HCT116 (cell line): ENCODE results near the gene EDEM1. TPM values are rescaled to one million over a fixed set of nuclear protein-coding genes. Genes with fewer than 3 reads are reported as not detected.

Source experiments
- ATAC-seq: fragments of 200-7000 bp; cut with Tn5 transposase; 2 replicates; pipeline ENCODE4 v1.9.1; 2020; ENCODE audit warnings: mild to moderate bottlenecking, moderate library complexity
- BruUV-seq: library from RNA; stranded (reverse); fragments of 400-500 nt; replicated peaks from 2 replicates; lab custom pipeline; 2021; lab: Mats Ljungman, UMichigan
- CTCF ChIA-PET: fragments of 300-600 bp; sonication (Branson Sonifier 250); formaldehyde crosslinking; loops from one replicate; lab custom pipeline; 2021; ENCODE audit warnings: antibody characterized with exemption; lab: Charles Lee
- POLR2A ChIA-PET: fragments of 300-600, 350-600 bp; sonication (Branson Sonifier 250); formaldehyde crosslinking; loops from one replicate; lab custom pipeline; 2021; ENCODE audit warnings: antibody characterized with exemption; lab: Charles Lee
- RAD21 ChIA-PET, 2 experiments: fragments of 300-600 bp; sonication (Branson Sonifier 250); formaldehyde crosslinking; loops; one replicate each; lab custom pipeline; 2023; ENCODE audit warnings: low total read pairs in 2 of 2; ENCODE audit not compliant: uncharacterized antibody in 2 of 2, unreplicated experiment in 2 of 2, low non-redundant PET in 1 of 2; lab: Charles Lee
- DNase-seq: peaks from one replicate; pipeline ENCODE4 v3.0.0-alpha.2; 2010; ENCODE audit warnings: low read depth, low spot score
- H2AFZ ChIP-seq: fragments of 200-600 bp; shearing (Covaris generic), sonication (generic); 2 replicates; pipeline ENCODE4 v1.6.1; 2017; ENCODE audit warnings: low read depth, mixed run types, mixed read lengths, antibody characterized with exemption, low read length; ENCODE audit not compliant: poor library complexity, severe bottlenecking
- H3K27ac ChIP-seq: 2 replicates; pipeline ENCODE4 v1.5.1; 2012; ENCODE audit warnings: low read depth, low read length
- H3K27me3 ChIP-seq: fragments of 200-600 bp; sonication (generic); 2 replicates; pipeline ENCODE4 v1.6.1; 2016; ENCODE audit warnings: mixed run types, low read length, mixed read lengths; ENCODE audit not compliant: insufficient read depth
- H3K36me3 ChIP-seq, 2 experiments: fragments of 200-500 bp in 1 of 2; fragments of 200-600 bp in 1 of 2; sonication (Bioruptor generic) in 1 of 2; sonication (generic) in 1 of 2; 2 replicates each; pipeline versions ENCODE4 v1.5.1 to v1.6.1; 2014 to 2016; ENCODE audit warnings: low read length in 2 of 2, inconsistent platforms in 1 of 2, mixed read lengths in 1 of 2, mixed run types in 1 of 2; ENCODE audit not compliant: insufficient read depth in 2 of 2, control insufficient read depth in 1 of 2
- H3K4me1 ChIP-seq, 2 experiments: fragments of 200-600 bp in 1 of 2; sonication (generic) in 1 of 2; 2 replicates each; pipeline versions ENCODE4 v1.5.1 to v1.6.1; 2012 to 2017; ENCODE audit warnings: low read length in 2 of 2, inconsistent platforms in 1 of 2, mild to moderate bottlenecking in 1 of 2, mixed read lengths in 1 of 2, mixed run types in 1 of 2, moderate library complexity in 1 of 2; ENCODE audit not compliant: insufficient read depth in 2 of 2, control insufficient read depth in 1 of 2
- H3K4me2 ChIP-seq: fragments of 200-600 bp; sonication (generic); 2 replicates; pipeline ENCODE4 v1.6.1; 2017; ENCODE audit warnings: mixed run types, low read length, mixed read lengths
- H3K4me3 ChIP-seq, 2 experiments: fragments of 200-600 bp in 1 of 2; sonication (generic) in 1 of 2; replicated peaks in 1 of 2; 2 replicates each; pipeline ENCODE4 v1.5.1; 2011 to 2016; ENCODE audit warnings: low read length in 2 of 2, control low read depth in 1 of 2, low read depth in 1 of 2, mild to moderate bottlenecking in 1 of 2, mixed read lengths in 1 of 2, mixed run types in 1 of 2
- H3K79me2 ChIP-seq: fragments of 200-600 bp; sonication (generic); 2 replicates; pipeline ENCODE4 v1.6.1; 2017; ENCODE audit warnings: mild to moderate bottlenecking, mixed run types, low read length, moderate library complexity, mixed read lengths; ENCODE audit not compliant: insufficient read depth
- H3K9ac ChIP-seq: fragments of 200-600 bp; sonication (generic); 2 replicates; pipeline ENCODE4 v1.6.1; 2016; ENCODE audit warnings: low read length, mixed read lengths
- H3K9me2 ChIP-seq: fragments of 200-600 bp; sonication (generic), shearing (Covaris generic); 2 replicates; pipeline ENCODE4 v1.6.1; 2017; ENCODE audit warnings: mixed run types, mild to moderate bottlenecking, moderate library complexity; ENCODE audit not compliant: insufficient read depth
- H3K9me3 ChIP-seq, 2 experiments: fragments of 200-500 bp in 1 of 2; fragments of 200-600 bp in 1 of 2; sonication (Bioruptor generic) in 1 of 2; sonication (generic) in 1 of 2; 2 replicates each; pipeline ENCODE4 v1.6.1; 2014 to 2017; ENCODE audit warnings: low read length in 2 of 2, mixed read lengths in 2 of 2, inconsistent platforms in 1 of 2, low read depth in 1 of 2, mild to moderate bottlenecking in 1 of 2, mixed run types in 1 of 2, moderate library complexity in 1 of 2; ENCODE audit not compliant: control insufficient read depth in 1 of 2, insufficient read depth in 1 of 2
- H4K20me1 ChIP-seq: fragments of 200-600 bp; sonication (generic), shearing (Covaris generic); 2 replicates; pipeline ENCODE4 v1.6.1; 2017; ENCODE audit warnings: mixed run types, mild to moderate bottlenecking, moderate library complexity; ENCODE audit not compliant: insufficient read depth
- CBX3 ChIP-seq: IDR thresholded peaks from 2 replicates; pipeline ENCODE4 v1.6.1; 2012; ENCODE audit warnings: low read depth
- CEBPB ChIP-seq: IDR thresholded peaks from 2 replicates; pipeline ENCODE4 v1.6.1; 2012; ENCODE audit warnings: low read depth
- EGR1 ChIP-seq: IDR thresholded peaks from 2 replicates; pipeline ENCODE4 v1.6.1; 2012; ENCODE audit warnings: low read depth
- ELF1 ChIP-seq: IDR thresholded peaks from 2 replicates; pipeline ENCODE4 v1.6.1; 2012; ENCODE audit warnings: low read depth, borderline replicate concordance
- EZH2 ChIP-seq: fragments of 200-600 bp; sonication (generic); IDR thresholded peaks from 2 replicates; pipeline ENCODE4 v1.6.1; 2017; ENCODE audit warnings: antibody characterized with exemption, mixed run types
- EZH2phosphoT487 ChIP-seq: fragments of 200-600 bp; IDR thresholded peaks from 2 replicates; pipeline ENCODE4 v1.6.1; 2018; ENCODE audit warnings: antibody characterized with exemption, borderline replicate concordance
- FOSL1 ChIP-seq: IDR thresholded peaks from 2 replicates; pipeline ENCODE4 v1.6.1; 2012; ENCODE audit warnings: low read depth
- JUND ChIP-seq: IDR thresholded peaks from 2 replicates; pipeline ENCODE4 v1.6.1; 2012
- MAX ChIP-seq: IDR thresholded peaks from 2 replicates; pipeline ENCODE4 v1.6.1; 2012
- POLR2A ChIP-seq: IDR thresholded peaks from 2 replicates; pipeline ENCODE4 v1.7.0; 2011; ENCODE audit warnings: borderline replicate concordance; ENCODE audit not compliant: insufficient read depth, insufficient read length; ENCODE audit errors: extremely low read depth
- POLR2AphosphoS5 ChIP-seq: IDR thresholded peaks from 2 replicates; pipeline ENCODE4 v1.6.1; 2011; ENCODE audit warnings: mild to moderate bottlenecking, low read depth, low read length, moderate library complexity
- RAD21 ChIP-seq: IDR thresholded peaks from 2 replicates; pipeline ENCODE4 v1.6.1; 2012; ENCODE audit warnings: low read depth, mild to moderate bottlenecking
- SIN3A ChIP-seq: IDR thresholded peaks from 2 replicates; pipeline ENCODE4 v1.6.1; 2012; ENCODE audit warnings: low read depth
- SP1 ChIP-seq: IDR thresholded peaks from 2 replicates; pipeline ENCODE4 v1.6.1; 2012; ENCODE audit warnings: low read depth
- SRF ChIP-seq: IDR thresholded peaks from 2 replicates; pipeline ENCODE4 v1.6.1; 2012; ENCODE audit warnings: low read depth
- TCF7L2 ChIP-seq: IDR thresholded peaks from 2 replicates; pipeline ENCODE4 v1.7.0; 2011; ENCODE audit warnings: borderline replicate concordance, inconsistent platforms; ENCODE audit not compliant: insufficient read depth, insufficient read length; ENCODE audit errors: extremely low read depth
- YY1 ChIP-seq: IDR thresholded peaks from 2 replicates; pipeline ENCODE4 v1.6.1; 2011; ENCODE audit warnings: low read length, low read depth, moderate library complexity, mild to moderate bottlenecking; ENCODE audit not compliant: insufficient replicate concordance; ENCODE audit errors: extremely low read depth
- ZFX ChIP-seq: fragments of 450-650 bp; IDR thresholded peaks from 2 replicates; pipeline ENCODE4 v1.6.1; 2017
- ZNF274 ChIP-seq: fragments of 200-500 bp; sonication (Bioruptor generic); IDR thresholded peaks from 2 replicates; pipeline ENCODE4 v1.6.1; 2014; ENCODE audit warnings: mild to moderate bottlenecking, low read depth, low read length, inconsistent platforms
- intact Hi-C: fragments of 100-400 bp; cut with micrococcal nuclease; formaldehyde crosslinking; loops from 2 replicates; pipeline ENCODE4 v1.10.0; 2022
- total RNA-seq: library from RNA; stranded (reverse); gene quantifications from one replicate; pipeline ENCODE4 v1.2.1, GENCODE V29; 2021; ENCODE audit not compliant: unreplicated experiment
- TF ChIP-seq, protein P1 (sequence below): IDR thresholded peaks from 2 replicates; pipeline ENCODE4 v1.6.1; 2012
- TF ChIP-seq, protein P2 (sequence below): IDR thresholded peaks from 2 replicates; pipeline ENCODE4 v1.6.1; 2012; ENCODE audit warnings: low read depth
- TF ChIP-seq, protein P3 (sequence below): IDR thresholded peaks from 2 replicates; pipeline ENCODE4 v1.6.1; 2011; ENCODE audit warnings: mild to moderate bottlenecking, low read length, moderate library complexity; ENCODE audit not compliant: insufficient replicate concordance; ENCODE audit errors: extremely low read depth

Gene EDEM1
- total RNA-seq, 1 experiment from 2014 or later = 23.7 TPM

GRCh38 chr3:5194801-5195509 lies 7.4 kb downstream of the EDEM1 start:
- CTCF ChIA-PET = no interaction called here
- H3K4me3 ChIP-seq = peak overlapping the region in 1 of 2 experiments; percentile 38; a peak in 2 of 4 replicates
- BruUV-seq = no TSS peak
- TF ChIP-seq FOSL1 = peak; percentile 90
- no peak for TF ChIP-seq ZFX
- peak; percentile 98 for TF ChIP-seq CEBPB
- TF ChIP-seq, protein P1, sequence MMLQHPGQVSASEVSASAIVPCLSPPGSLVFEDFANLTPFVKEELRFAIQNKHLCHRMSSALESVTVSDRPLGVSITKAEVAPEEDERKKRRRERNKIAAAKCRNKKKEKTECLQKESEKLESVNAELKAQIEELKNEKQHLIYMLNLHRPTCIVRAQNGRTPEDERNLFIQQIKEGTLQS = no peak; the same call in 1 of the 2 replicates
- no peak for TF ChIP-seq EZH2
- peak; percentile 51; the same call in 1 of the 2 replicates for TF ChIP-seq EGR1
- peak; percentile 77 for TF ChIP-seq SIN3A
- TF ChIP-seq, protein P2, sequence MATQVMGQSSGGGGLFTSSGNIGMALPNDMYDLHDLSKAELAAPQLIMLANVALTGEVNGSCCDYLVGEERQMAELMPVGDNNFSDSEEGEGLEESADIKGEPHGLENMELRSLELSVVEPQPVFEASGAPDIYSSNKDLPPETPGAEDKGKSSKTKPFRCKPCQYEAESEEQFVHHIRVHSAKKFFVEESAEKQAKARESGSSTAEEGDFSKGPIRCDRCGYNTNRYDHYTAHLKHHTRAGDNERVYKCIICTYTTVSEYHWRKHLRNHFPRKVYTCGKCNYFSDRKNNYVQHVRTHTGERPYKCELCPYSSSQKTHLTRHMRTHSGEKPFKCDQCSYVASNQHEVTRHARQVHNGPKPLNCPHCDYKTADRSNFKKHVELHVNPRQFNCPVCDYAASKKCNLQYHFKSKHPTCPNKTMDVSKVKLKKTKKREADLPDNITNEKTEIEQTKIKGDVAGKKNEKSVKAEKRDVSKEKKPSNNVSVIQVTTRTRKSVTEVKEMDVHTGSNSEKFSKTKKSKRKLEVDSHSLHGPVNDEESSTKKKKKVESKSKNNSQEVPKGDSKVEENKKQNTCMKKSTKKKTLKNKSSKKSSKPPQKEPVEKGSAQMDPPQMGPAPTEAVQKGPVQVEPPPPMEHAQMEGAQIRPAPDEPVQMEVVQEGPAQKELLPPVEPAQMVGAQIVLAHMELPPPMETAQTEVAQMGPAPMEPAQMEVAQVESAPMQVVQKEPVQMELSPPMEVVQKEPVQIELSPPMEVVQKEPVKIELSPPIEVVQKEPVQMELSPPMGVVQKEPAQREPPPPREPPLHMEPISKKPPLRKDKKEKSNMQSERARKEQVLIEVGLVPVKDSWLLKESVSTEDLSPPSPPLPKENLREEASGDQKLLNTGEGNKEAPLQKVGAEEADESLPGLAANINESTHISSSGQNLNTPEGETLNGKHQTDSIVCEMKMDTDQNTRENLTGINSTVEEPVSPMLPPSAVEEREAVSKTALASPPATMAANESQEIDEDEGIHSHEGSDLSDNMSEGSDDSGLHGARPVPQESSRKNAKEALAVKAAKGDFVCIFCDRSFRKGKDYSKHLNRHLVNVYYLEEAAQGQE = no peak
- TF ChIP-seq MAX = peak; percentile 46; the same call in 1 of the 2 replicates
- TF ChIP-seq RAD21 = no peak
- TF ChIP-seq ZNF274 = no peak
- TF ChIP-seq JUND = peak; percentile 91
- peak; percentile 60 for TF ChIP-seq TCF7L2
- no peak for TF ChIP-seq SRF
- peak; percentile 12; the same call in 1 of the 2 replicates for TF ChIP-seq ELF1
- no peak for TF ChIP-seq POLR2A
- TF ChIP-seq YY1 = no peak
- peak; percentile 88 for TF ChIP-seq SP1
- peak; percentile 94 for TF ChIP-seq CBX3
- TF ChIP-seq EZH2phosphoT487 = no peak
- TF ChIP-seq, protein P3, sequence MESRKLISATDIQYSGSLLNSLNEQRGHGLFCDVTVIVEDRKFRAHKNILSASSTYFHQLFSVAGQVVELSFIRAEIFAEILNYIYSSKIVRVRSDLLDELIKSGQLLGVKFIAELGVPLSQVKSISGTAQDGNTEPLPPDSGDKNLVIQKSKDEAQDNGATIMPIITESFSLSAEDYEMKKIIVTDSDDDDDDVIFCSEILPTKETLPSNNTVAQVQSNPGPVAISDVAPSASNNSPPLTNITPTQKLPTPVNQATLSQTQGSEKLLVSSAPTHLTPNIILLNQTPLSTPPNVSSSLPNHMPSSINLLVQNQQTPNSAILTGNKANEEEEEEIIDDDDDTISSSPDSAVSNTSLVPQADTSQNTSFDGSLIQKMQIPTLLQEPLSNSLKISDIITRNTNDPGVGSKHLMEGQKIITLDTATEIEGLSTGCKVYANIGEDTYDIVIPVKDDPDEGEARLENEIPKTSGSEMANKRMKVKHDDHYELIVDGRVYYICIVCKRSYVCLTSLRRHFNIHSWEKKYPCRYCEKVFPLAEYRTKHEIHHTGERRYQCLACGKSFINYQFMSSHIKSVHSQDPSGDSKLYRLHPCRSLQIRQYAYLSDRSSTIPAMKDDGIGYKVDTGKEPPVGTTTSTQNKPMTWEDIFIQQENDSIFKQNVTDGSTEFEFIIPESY = no peak
- peak; percentile 45; the same call in 1 of the 2 replicates for TF ChIP-seq POLR2AphosphoS5

More at GRCh38 chr3:5194801-5195509, 7.4 kb downstream of the EDEM1 start:
- no peaks in the 10 kb centered on the region for H3K9me3 ChIP-seq
- peak; percentile 90 for ATAC-seq
- no peaks in the 10 kb centered on the region for H3K9me2 ChIP-seq
- intact Hi-C loops = no loop called here
- DNase-seq = peak; percentile 72
- H4K20me1 ChIP-seq = no peaks in the 10 kb centered on the region
- POLR2A ChIA-PET = no interaction called here
- peaks cover 46 to 49% of the 10 kb centered on the region in 2 experiments for H3K4me1 ChIP-seq
- peak overlapping the region; percentile 64 for H3K4me2 ChIP-seq
- H3K9ac ChIP-seq = peak overlapping the region; percentile 7; the same call in 1 of the 2 replicates
- RAD21 ChIA-PET = no interaction called here
- H3K27me3 ChIP-seq = no peaks in the 10 kb centered on the region
- peak overlapping the region; percentile 65 for H3K27ac ChIP-seq
- peaks cover 79% of the 10 kb centered on the region for H3K79me2 ChIP-seq
- no peak overlapping the region for H2AFZ ChIP-seq
- H3K36me3 ChIP-seq = no peaks in the 10 kb centered on the region; a peak in 2 of 4 replicates
